T-helper 17 cell (primary cell): ENCODE measurements around the gene TBC1D5. TPM values are rescaled to one million over a fixed set of nuclear protein-coding genes. Genes with fewer than 3 reads are reported as not detected.
"Not testable (repeated sequence)": the region's sequence is repeated elsewhere in the genome, so short reads cannot be mapped to it uniquely, and the experiment has no call there.

Experiments
- ATAC-seq: fragments of 150-1000 bp; cut with Tn5 transposase; 2 replicates; pipeline ENCODE4 v1.10.0; 2021; ENCODE audit warnings: mild to moderate bottlenecking, moderate library complexity
- DNase-seq, 3 donors: peaks; one replicate each; pipeline versions ENCODE4 v3.0.0 to v3.0.0-alpha.2; 2020 to 2021
- H3K9me3 ChIP-seq: one replicate; pipeline ENCODE4 v1.7.0; 2013; ENCODE audit warnings: low read length, mild to moderate bottlenecking; ENCODE audit not compliant: control insufficient read depth, poor library complexity, severe bottlenecking
- H3K27ac Mint-ChIP-seq: one replicate; pipeline ENCODE4 v1.8.0; 2022; ENCODE audit warnings: mild to moderate bottlenecking, moderate library complexity, mixed read lengths
- H3K27me3 Mint-ChIP-seq: one replicate; pipeline ENCODE4 v1.8.0; 2022; ENCODE audit warnings: mixed read lengths
- H3K36me3 Mint-ChIP-seq: one replicate; pipeline ENCODE4 v1.8.0; 2022; ENCODE audit warnings: low read depth, mixed read lengths
- H3K4me1 Mint-ChIP-seq: one replicate; pipeline ENCODE4 v1.8.0; 2022; ENCODE audit warnings: mild to moderate bottlenecking, mixed read lengths
- H3K4me3 Mint-ChIP-seq: one replicate; pipeline ENCODE4 v1.8.0; 2022; ENCODE audit warnings: mild to moderate bottlenecking, moderate library complexity, mixed read lengths
- total RNA-seq, 4 donors: library from RNA in 2 of 4; stranded (reverse) in 2 of 4; gene quantifications; one replicate each; pipeline ENCODE4 v1.2.3 and lab custom pipeline; 2022 to 2026

Gene TBC1D5
- total RNA-seq, 2 donors from 2014 or later, result 53.7 to 58.4 TPM

DNA sequence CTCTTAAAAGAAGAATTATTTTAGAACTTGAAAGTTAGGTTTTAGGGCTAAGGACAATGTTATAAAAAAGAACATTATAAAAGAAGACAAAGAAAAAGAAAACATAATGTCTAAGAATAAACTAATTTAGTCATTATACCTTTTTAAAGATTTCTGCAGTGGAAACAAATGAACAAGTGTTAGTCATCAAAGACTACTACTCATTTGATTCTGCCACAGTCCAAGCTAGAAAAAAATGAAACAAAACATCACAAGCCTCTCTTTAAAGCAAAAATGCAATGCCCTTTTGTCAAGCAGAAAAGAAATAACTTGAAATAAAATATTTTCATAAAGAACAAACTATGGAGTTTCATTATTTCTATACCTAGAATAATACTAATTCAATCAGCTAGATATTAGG, 102.0 kb downstream of the TBC1D5 start:
- no peaks in the 10 kb centered on the region for H3K9me3 ChIP-seq
- H3K27me3 Mint-ChIP-seq, result no peaks in the 10 kb centered on the region
- ATAC-seq (no peak), DNase-seq (no peak)
- H3K4me1 Mint-ChIP-seq, result peaks cover 8% of the 10 kb centered on the region
- H3K36me3 Mint-ChIP-seq, result no peaks in the 10 kb centered on the region
- H3K27ac Mint-ChIP-seq, result no peak overlapping the region
- no peak overlapping the region for H3K4me3 Mint-ChIP-seq

DNA sequence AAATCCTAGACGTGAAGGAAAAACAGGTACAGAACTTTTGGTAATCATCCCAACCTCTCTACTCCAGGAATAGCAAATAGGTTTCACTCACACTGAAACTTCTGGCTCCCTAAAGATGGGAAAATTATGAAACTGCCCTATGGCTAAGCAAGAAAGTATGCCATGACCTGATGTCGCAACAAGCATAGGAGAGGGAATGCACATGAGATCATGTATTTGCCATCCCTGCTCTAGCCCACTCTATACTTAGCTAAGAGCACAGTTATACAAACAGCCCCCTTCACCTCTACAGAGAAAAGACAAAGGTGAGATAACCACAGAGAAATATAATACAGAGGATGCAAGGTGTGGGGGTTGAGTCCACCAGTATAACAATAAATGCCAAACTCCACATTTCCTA, 102.7 kb downstream of the TBC1D5 start:
- H3K9me3 ChIP-seq, result no peaks in the 10 kb centered on the region
- Mint-ChIP-seq H3K27me3 (no peaks in the 10 kb centered on the region), H3K4me3 (no peak overlapping the region), H3K4me1 (peaks cover 9% of the 10 kb centered on the region), H3K36me3 (no peaks in the 10 kb centered on the region), H3K27ac (no peak overlapping the region)
- ATAC-seq, result no peak
- no peak for DNase-seq

DNA sequence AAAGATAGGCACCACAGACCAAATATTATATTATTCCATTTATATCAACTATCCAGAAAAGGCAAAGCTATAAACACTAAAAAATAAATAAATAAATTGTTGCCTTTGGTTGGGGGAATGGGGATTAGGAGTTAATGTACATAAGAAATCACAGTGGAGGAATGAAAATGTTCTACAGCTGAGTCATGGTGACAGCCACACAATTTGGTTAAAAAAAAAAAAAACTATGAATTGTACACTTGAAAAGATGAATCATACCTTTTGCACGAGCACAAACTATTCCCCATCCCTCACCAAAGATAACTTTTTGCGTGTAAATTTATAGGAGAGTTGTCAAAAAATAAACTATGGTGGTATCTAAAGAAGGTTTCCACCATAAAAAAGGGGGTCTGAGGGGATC, 103.2 kb downstream of the TBC1D5 start:
- no peak overlapping the region for H3K27ac Mint-ChIP-seq
- no peaks in the 10 kb centered on the region for H3K9me3 ChIP-seq
- H3K27me3 Mint-ChIP-seq, result no peaks in the 10 kb centered on the region
- ATAC-seq, result no peak
- DNase-seq, result no peak
- H3K4me1 Mint-ChIP-seq, result peaks cover 9% of the 10 kb centered on the region
- no peaks in the 10 kb centered on the region for H3K36me3 Mint-ChIP-seq
- no peak overlapping the region for H3K4me3 Mint-ChIP-seq

DNA sequence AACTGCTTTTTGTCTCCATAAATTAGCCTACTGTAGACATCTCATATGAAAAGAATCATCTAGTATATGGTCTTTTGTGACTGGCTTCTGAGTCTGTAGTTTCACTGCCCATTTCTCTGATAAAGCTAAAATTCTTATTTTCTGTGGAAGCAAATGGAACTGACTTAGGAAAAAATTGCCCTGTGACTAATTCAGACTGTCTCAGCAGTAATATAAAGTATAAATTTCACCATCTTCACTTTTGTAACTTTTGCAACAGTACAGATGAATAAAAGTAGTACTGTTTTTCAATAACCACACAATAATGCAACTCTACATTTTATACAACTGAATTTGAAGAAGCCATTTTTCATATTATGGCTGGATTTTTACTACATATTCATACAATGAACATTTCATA, 104.1 kb downstream of the TBC1D5 start:
- Mint-ChIP-seq H3K27me3 (no peaks in the 10 kb centered on the region), H3K27ac (no peak overlapping the region), H3K4me3 (no peak overlapping the region), H3K36me3 (no peaks in the 10 kb centered on the region), H3K4me1 (peaks cover 9% of the 10 kb centered on the region)
- H3K9me3 ChIP-seq, result no peaks in the 10 kb centered on the region
- no peak for DNase-seq
- no peak for ATAC-seq

DNA sequence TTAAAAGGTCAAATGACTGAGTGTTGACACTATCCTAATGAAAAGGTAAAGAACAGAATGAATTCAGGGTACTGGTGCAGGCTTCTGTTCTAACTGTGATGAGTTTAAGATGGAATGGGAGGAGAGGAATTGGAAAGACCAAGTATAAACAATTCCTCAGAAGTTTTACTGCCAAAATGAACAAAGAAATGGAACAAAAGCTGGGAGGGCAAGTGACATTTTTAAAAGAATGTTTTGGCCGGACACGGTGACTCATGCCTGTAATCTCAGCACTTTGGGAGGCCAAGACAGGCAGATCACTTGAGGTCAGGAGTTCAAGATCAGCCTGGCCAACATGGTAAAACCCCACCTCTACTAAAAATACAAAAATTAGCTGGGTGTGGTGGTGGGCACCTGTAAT, 106.8 kb downstream of the TBC1D5 start:
- H3K9me3 ChIP-seq, H3K36me3 Mint-ChIP-seq, H3K27ac Mint-ChIP-seq, H3K4me3 Mint-ChIP-seq, DNase-seq, ATAC-seq, H3K27me3 Mint-ChIP-seq: not testable (repeated sequence)
- peaks cover 18% of the 10 kb centered on the region for H3K4me1 Mint-ChIP-seq

DNA sequence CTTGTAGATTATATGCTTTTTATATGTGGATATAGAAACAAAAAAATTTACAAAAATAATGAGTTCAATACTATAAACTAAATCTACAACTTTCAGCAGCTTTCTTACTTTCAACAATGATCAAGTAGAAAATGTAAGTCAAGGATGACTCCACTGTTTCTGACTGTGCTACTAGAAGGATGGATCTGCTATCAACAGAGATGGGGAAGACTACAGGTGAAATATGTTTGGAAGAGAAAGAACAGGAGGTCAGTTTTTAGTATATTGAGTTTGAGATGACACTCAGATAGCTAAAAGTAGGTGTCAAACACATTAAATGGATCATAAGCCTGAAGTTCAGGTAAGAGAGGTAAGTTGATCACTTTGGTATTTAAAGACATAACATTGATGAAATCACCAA, 107.5 kb downstream of the TBC1D5 start:
- no peaks in the 10 kb centered on the region for H3K36me3 Mint-ChIP-seq
- no peaks in the 10 kb centered on the region for H3K27me3 Mint-ChIP-seq
- no peak for DNase-seq
- no peak overlapping the region for H3K27ac Mint-ChIP-seq
- H3K4me3 Mint-ChIP-seq, result no peak overlapping the region
- no peak for ATAC-seq
- peaks cover 20% of the 10 kb centered on the region for H3K4me1 Mint-ChIP-seq
- no peaks in the 10 kb centered on the region for H3K9me3 ChIP-seq

DNA sequence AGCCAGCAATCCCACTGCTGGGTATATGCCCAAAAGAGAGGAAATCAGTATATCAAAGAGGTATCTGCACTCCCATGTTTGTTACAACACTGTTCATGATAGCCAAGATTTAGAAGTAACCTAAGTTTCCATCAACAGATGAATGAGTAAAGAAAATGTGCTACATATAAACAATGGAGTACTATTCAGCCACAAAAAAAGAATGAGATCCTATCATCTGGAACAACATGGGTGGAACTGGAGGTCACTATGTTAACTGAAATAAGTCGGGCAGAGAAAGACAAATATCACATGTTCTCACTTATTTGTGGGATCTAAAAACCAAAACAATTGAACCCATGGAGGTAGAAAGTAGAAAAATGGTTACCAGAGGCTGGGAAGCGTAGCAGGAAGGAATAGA, 108.2 kb downstream of the TBC1D5 start:
- DNase-seq, result no peak
- ATAC-seq, result no peak
- H3K27me3 Mint-ChIP-seq, result no peaks in the 10 kb centered on the region
- H3K27ac Mint-ChIP-seq, result no peak overlapping the region
- H3K9me3 ChIP-seq, result no peaks in the 10 kb centered on the region
- no peaks in the 10 kb centered on the region for H3K36me3 Mint-ChIP-seq
- H3K4me1 Mint-ChIP-seq, result peaks cover 17% of the 10 kb centered on the region
- no peak overlapping the region for H3K4me3 Mint-ChIP-seq

DNA sequence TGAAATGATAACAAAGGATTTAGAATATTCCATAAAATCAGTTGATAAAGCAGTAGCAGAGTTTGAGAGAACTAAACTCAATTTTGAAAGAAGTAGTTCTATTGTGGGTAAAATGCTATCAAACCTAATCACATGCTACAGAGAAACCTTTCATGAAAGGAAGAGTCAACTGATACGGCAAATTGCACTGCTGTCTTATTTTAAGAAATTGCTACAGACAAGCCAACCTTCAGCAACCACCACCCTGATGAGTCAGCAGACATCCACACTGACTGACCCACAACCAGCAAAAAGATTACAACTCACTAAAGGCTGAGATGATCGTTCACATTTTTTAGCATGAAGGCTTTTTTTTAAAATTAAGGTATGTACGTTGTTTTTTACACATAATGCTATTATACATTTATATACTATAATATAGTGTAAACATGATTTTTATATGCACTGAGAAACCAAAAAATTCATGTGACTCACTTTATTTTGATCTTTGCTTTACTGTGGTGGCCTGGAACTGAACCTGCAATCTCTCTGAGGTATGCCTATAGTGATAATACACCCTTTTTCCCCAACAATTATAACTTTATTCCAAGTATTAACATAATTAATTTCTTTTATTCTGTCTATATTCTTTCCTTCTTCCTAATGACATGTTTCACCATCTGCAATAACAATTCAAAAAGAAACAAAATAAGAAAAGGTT, 109.9 kb downstream of the TBC1D5 start:
- Mint-ChIP-seq H3K27ac (no peak overlapping the region), H3K27me3 (no peaks in the 10 kb centered on the region), H3K4me3 (no peak overlapping the region), H3K4me1 (peaks cover 19% of the 10 kb centered on the region), H3K36me3 (no peaks in the 10 kb centered on the region)
- H3K9me3 ChIP-seq, result no peaks in the 10 kb centered on the region
- no peak for ATAC-seq
- no peak for DNase-seq

DNA sequence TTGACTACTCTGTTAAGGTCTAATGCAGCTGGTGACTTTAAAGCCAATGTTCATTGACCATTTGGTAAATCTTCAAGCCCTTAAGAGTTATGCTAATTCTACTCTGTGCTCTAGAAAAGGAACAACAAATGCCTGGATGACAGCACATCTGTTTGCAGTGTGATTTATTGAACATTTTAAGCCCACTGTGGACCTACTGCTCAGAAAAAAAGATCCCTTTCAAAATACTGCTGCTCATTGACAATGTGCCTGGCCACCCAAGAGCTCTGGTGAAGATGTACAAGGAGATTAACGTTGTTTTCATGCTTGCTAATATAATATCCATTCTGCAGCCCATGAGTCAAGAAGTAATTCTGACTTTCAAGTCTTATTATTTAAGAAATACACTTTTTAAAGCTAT, 110.8 kb downstream of the TBC1D5 start:
- H3K4me1 Mint-ChIP-seq, result peaks cover 27% of the 10 kb centered on the region

DNA sequence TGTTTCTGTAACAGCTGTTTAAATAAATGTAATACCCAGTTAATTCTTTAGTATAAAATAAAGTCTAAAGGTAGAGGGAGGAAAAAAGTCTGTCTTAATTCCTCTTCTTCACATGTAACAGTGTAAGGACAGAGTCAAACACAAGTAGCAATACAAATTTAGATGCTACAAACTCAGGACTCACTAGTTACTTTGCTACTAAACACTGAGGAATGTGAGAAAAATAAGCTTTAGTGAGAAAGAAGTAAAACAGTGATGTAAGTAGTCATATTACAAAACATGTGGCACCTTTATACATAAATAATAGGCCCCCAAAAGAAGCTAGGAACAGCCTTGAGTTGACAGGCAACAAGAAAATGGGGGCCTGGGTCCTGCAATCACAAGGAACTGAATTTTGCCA, 113.0 kb downstream of the TBC1D5 start:
- no peaks in the 10 kb centered on the region for H3K9me3 ChIP-seq
- no peak for DNase-seq
- ATAC-seq, result no peak
- Mint-ChIP-seq H3K4me3 (no peak overlapping the region), H3K4me1 (peaks cover 29% of the 10 kb centered on the region), H3K27ac (no peak overlapping the region), H3K36me3 (no peaks in the 10 kb centered on the region), H3K27me3 (no peaks in the 10 kb centered on the region)

More for the DNA sequence above, 110.8 kb downstream of the TBC1D5 start:
- H3K4me3 Mint-ChIP-seq, result no peak overlapping the region
- no peak overlapping the region for H3K27ac Mint-ChIP-seq
- DNase-seq (no peak), ATAC-seq (no peak)
- H3K27me3 Mint-ChIP-seq, result no peaks in the 10 kb centered on the region
- no peaks in the 10 kb centered on the region for H3K36me3 Mint-ChIP-seq
- no peaks in the 10 kb centered on the region for H3K9me3 ChIP-seq

DNA sequence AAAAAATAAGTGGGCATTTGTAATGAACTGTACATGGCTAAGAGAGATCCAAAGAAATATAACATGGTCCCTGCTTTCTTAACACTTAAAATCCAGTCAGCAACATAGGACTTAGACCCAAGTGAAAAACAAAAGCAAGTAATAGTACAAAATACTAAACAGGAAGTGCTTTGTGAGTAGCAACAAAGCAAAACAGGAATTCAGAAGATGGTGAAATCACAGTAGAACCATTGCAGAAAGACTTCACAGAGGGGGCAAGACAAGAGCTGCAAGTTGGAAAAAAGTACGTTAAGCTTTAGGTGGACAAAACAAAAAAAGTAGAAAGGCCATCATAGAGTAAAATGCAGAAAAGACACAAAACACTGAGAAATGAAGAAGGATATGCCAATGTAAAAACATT, 116.0 kb downstream of the TBC1D5 start:
- H3K4me3 Mint-ChIP-seq, result no peak overlapping the region
- no peaks in the 10 kb centered on the region for H3K27me3 Mint-ChIP-seq

DNA sequence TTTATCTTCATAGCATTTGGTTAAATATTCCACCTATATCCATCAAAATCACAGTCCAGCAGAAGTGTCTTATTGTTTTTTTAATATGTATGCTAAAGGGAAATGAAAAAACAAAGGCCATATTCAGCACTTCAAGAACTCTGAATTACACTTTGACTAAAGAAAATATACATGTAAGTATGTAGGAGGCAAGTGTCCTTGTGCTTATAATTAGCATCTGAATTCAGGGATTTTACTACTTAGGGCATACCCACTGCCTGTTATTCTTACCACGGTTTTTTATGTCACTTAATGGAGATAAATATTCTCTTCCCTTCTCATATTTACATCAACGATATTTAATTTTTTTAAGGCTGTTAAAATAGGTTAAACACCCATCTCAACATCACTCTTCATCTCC, 117.3 kb downstream of the TBC1D5 start:
- no peaks in the 10 kb centered on the region for H3K27me3 Mint-ChIP-seq
- no peaks in the 10 kb centered on the region for H3K9me3 ChIP-seq
- DNase-seq, result no peak
- no peak overlapping the region for H3K4me3 Mint-ChIP-seq
- peaks cover 3% of the 10 kb centered on the region for H3K36me3 Mint-ChIP-seq
- ATAC-seq, result no peak
- H3K27ac Mint-ChIP-seq, result no peak overlapping the region
- peaks cover 17% of the 10 kb centered on the region for H3K4me1 Mint-ChIP-seq

More for the DNA sequence above, 116.0 kb downstream of the TBC1D5 start:
- Mint-ChIP-seq H3K27ac (no peak overlapping the region), H3K36me3 (peaks cover 3% of the 10 kb centered on the region), H3K4me1 (peaks cover 20% of the 10 kb centered on the region)
- ATAC-seq, result no peak
- no peaks in the 10 kb centered on the region for H3K9me3 ChIP-seq
- DNase-seq, result no peak

DNA sequence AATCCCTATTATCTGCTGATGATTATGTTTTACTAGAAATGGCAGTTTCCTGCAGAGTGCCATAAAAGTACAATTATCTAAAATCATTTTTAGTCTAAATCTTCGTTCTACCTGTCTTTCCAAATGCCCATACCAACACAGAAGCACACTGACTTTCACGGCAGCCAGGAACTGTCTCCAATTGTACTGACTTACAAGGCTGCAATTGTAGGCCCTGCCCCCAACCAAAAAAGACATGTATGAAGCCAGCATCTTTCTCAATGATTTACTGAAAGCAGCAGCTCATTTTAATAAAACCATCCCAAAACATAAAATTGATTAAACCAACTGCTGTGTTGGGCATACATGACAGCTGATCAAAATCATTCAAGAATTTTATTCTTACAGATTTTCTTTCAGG, 119.0 kb downstream of the TBC1D5 start:
- H3K27me3 Mint-ChIP-seq, result no peaks in the 10 kb centered on the region
- H3K36me3 Mint-ChIP-seq, result peaks cover 3% of the 10 kb centered on the region
- ATAC-seq (no peak), DNase-seq (no peak)
- peaks cover 17% of the 10 kb centered on the region for H3K4me1 Mint-ChIP-seq
- no peak overlapping the region for H3K27ac Mint-ChIP-seq
- no peak overlapping the region for H3K4me3 Mint-ChIP-seq
- no peaks in the 10 kb centered on the region for H3K9me3 ChIP-seq

DNA sequence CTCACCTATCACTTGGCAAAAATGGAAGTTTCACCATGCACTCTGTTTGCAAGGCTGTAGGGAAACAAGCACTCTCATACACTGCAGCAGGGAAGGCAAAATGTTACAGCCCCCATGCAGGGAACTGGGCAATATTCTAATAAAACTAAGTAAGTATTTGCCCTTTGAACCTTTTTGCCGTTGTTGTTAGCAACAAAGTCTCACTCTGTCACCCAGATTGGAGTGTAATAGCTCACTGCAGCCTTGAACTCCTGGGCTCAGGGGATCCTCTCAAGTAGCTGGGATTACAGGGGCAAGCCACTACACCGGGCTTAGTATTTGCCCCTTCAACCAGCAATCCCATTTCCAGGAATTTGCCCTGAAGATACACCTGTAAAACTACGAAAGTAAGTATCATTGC, 122.5 kb downstream of the TBC1D5 start:
- Mint-ChIP-seq H3K4me1 (peaks cover 5% of the 10 kb centered on the region), H3K36me3 (peaks cover 5% of the 10 kb centered on the region)
- DNase-seq, result no peak

More for the DNA sequence above, 122.5 kb downstream of the TBC1D5 start:
- Mint-ChIP-seq H3K27ac (no peak overlapping the region), H3K4me3 (no peak overlapping the region), H3K27me3 (no peaks in the 10 kb centered on the region)
- no peaks in the 10 kb centered on the region for H3K9me3 ChIP-seq
- no peak for ATAC-seq
